GM19372 (cell line): ENCODE measurements around the gene SLC1A2.

Source experiments
- ATAC-seq: cut with Tn5 transposase; IDR thresholded peaks from one replicate; pipeline ENCODE4 v1.9.1; 2021; ENCODE audit warnings: mild to moderate bottlenecking, low read depth, moderate library complexity; ENCODE audit not compliant: unreplicated experiment

The SLC1A2 gene

DNA sequence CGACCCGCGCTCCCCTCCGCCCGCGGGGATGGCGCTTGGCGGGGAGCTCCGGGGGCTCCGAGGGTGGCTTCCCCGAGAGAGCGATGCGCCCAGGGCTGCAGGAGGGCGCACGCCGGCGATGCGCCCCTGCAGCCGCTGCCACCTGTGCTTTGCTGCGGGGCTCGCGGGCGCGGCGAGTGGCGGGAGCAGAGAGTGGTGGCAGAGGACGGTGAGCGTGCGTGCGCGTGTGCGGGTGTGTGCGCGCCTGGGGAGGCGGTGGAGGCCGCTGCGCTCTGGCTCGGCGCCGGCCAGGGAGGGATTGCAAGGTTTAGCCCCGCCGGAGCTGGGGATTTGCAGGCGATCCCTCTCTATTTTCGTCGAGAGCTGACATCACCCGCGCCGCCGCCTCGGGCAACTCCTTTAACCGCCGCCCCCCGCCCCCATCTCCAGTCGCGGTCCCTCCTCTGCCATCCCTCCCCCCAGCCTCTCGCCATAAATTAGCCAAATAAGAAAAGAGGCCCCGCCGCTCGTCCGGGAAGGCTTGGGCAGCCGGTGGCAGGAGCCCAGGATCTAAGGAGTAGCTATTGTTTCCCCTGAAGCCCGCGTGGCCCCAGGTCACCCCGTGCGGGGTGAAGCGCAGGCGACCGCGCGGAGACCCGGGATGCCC lies at the start of gene SLC1A2:
SLC1A2 (minus strand) TSS at position 375 of the 646 bp plus-strand sequence. CDS start 592 bp downstream, outside the sequence.
- no peak for ATAC-seq

DNA sequence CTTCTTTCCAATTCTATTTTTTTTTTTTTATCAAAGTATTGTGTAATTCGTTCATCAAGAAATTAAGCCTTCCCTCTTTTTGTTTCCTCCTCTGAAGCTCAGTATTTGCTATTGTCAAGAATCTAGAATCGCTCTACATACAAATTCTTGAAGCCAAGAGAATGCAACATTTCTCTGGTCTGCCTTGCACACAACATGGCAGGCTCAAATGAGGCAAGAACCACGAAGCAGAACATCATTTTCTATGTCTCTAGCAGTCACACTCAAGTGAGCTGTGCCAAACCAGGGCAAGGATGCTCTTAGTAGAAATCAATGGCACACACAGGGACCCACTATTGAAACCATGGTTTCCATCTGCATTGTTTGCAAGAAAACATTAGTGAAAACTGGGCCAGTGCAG lies 46.7 kb upstream of the SLC1A2 start:
- no peak for ATAC-seq

DNA sequence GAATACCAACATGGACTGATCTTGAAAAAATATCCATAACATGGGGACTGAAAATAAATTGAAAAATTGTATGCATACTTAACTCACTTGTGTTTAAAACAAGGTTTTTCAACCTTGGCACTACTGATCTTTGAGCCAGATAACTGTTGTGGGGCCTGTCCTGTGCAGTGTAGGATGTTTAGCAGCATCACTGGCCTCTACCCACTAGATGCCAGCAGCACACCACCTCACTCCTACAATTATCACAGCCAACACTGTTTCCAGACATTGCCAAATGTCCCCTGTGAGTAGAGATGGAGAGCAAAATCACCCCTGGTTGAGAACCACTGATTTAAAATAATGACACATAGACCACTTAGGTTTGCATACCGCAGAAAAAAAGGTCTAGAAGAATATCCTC lies 45.0 kb upstream of the SLC1A2 start:
- ATAC-seq: no peak

DNA sequence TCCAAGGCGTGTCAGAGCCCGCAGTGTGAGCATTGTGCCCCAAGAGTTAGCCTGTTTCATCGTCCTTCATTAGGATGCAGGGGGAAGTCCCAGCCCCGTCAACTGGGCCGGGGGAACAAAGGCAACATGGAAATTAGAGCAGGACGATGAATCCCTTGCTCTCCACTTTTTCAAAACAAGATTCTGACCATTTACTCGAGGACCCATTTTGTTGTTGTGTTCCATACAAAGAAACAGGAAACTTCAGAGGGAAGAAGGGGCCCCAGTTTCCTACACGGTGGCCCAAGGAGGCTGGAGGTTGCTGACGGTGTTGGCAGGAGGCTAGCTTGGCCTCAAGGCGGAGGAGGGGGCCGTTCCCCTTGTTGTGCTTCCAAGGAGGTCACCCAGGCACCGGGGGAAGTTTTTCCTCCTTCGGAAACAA lies 44.0 kb upstream of the SLC1A2 start:
- ATAC-seq: no peak

DNA sequence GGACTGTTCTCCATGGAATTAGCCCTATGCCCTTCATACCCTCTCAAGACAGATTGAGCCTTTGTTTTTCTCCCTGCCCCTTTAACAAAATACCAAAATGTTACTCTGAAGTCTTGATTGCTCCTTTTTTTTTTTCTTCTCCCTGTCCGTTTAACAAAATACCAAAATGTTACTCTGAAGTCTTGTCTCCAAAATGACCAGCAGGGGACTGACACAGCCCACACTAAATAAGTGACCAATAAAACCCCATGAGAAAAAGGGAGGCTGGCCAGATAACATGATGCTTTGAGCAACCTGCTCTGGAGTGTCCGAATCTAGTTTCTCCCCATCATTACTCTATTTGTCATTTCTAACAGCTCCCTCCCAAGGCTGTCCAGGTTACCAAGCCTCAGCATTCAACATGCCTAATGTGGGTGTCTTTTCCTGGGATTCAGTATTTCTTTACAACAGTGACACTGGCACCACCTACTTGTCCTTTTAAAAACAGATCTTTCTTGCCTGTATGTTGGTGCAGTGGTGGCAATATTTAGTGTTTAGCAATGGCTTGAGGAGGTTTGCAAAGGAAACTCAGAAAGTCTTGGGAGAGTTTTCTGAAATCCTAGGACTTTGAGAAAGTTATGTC lies 42.7 kb upstream of the SLC1A2 start:
- no peak for ATAC-seq

DNA sequence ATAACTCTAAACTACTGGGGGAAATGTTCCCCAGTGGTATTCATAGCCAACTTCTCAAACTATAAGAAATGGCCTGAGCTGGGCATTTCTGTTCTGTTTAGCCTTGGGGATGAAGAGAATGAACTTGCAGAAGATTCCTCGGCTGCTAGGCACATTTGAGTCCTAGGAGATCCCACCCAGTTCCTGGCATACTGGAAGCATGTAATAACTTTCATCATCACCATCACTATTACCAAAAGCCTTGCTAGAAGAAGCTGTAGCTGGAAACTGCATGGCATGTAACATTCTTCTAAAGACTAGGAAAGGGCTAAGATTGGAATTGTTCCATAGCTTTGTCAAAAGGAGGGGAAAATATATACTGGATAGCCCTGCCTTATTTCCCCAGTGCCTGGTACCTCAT lies 40.1 kb upstream of the SLC1A2 start:
- ATAC-seq: no peak

DNA sequence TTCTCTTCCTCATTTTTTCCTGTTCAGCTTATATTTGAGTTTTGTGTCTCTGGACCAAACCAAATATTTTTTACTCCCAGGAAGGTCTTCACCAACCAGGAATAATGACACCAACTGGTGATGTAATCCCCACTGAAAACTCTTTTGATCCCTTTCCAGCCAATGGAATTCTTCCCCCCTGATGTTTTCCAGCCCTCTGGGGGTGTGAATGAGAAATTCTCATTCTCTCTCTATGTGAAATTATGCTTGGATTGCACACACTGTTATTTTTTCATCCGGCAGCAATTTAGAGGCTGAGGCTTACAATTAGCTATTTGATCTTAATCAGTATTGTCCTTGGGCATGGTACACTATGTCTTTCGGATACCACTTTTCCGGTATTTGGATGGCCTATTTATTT lies 39.5 kb upstream of the SLC1A2 start:
- no peak for ATAC-seq

DNA sequence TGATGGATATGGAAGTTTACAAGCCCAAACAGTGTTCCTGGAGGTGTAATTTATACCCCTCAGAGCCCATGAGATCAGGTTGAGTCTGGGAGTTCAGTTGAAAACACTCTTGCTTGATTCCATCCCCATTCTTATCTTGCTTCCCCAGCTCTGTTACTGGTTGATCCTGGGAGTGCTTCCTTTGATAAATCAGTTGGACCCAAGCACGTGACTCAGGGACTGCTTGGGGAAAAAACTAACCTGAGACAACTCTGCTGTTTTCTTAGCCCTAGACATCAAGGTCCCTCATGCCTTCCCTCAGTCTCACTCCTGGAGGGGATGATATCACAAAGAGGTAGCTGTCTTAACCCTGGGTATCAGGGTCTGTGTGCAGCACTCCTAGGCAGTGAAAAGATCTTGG lies 35.0 kb upstream of the SLC1A2 start:
- ATAC-seq: no peak

DNA sequence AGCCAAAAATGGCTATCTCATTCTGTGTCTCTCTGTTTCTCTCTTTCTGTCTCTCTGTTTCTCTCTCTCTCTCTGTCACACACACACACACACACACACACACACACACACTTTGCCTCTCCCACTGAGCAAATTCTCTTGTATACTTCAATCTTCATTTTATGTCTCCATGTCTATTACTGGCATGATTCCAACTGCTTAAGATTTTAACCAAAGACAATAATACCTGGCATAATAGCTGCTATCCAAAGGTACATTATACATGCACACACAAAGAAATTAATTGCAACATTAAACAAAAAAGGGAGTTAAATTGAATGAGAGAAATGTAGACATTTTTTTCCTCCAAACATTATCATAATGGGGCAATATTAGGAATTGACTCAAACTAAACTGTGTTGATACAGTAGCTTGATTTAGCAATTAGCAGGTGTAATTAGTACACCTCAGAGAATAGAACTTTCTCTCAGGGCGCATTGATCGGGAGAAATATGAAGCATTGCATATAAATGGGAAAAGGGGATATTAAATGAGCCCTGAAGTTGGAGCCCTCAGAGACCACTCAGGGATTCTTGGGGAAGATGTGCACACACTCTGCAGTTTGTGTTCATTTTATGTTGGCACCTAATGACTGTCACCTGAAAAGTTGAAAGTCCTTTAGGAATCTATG lies 17.4 kb upstream of the SLC1A2 start:
- no peak for ATAC-seq

DNA sequence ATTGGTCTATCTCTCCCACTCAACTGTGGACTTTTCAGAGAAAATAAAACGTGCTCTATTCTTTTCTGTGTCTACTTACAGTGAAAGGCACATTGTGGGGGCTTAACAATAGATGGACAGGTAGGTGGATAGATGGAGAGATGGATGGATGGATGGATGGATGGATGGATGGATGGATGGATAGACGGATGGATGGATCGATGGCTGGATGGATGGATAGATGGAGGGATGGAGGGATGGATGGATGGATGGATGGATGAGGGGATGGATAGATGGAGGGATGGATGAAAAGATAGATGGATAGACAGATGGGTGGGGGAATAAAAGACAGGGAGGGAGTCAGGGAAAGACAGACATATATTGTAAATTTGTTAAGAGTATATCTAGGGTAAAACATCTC lies 14.2 kb upstream of the SLC1A2 start:
- no peak for ATAC-seq

DNA sequence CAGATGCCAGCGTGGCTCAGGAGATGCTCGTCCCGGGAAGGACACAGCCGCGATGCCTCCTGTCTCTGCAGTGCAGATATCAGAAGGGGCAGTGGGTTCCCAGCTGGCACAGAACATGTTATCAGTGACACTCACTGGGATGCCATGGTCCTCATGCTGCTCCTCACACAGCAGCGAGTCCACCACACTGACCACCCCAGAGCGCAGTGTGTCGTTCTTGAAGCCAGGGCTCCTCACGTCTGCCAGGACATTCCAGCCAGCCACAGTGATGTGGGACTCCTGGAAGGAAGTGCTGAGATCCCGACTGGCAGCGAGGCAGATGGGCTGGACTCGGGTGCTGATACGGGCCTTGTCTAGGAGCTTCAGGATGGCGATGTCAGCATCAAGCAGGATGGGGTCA lies 13.1 kb upstream of the SLC1A2 start:
- ATAC-seq: no peak

DNA sequence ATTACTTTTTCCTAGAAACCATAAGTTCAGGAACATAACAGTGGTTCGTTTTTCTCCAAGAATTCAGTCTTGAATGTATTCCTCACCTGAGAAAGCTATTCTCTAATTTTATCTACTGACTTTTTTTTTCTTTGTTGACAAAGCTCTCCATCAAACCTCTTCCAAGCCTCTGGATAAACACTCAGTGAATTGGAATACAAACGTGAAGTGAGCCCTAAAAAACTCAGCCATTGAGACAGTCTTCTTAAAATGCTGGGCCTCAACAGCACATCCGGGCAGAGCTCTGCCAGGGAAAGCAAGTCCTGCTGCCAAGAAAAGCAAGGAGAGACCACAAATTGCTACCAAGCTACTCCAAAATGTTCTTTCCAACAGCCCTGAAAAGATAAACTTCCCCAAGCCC lies 7.7 kb upstream of the SLC1A2 start:
- no peak for ATAC-seq

DNA sequence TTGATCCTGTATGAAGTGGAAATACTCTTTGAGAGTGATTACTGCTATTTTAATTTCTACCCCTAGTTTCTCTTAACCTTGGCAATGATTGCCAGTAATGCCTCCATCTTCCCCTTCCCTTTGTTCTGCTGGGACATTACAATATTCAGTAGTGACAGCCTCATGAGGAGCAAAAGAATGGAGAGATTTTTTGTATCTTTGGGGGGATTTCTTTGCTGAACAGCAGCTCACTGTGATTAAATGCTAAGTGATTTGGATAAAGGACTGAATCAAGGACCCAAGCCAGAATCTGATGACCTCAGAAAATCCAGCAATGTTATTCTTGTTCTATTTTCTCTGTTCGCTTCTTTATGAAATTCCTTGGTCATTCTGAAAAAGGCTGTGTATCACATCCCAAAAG lies 7.0 kb upstream of the SLC1A2 start:
- ATAC-seq: no peak

DNA sequence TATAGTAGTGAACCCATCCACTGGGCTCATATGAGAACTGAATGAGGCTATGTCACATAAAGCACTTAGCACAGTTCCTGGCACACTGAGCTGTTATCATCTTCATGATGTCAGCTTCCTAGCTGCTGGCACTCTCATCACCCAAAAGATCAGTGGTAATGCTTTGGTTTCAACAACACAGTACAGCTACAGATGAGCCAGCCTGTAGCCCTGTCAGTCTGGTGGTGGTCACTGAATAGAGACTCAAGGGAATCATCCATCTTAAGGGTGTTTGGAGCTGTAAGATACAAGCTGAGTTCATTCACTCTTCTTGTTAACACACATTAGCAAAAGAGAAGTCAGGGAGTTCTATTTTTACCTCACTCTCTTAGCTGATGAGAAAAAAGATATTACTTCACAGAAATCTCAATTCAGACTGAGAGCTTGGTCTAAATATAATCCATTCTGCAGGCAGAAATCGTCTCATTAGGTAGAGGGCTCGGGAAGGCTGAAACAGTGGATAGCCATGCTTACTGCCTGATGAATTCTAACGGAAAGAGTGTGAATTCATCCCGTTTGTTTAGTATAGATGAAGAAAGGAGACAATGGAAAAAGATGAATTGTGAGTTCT lies 6.3 kb upstream of the SLC1A2 start:
- no peak for ATAC-seq

DNA sequence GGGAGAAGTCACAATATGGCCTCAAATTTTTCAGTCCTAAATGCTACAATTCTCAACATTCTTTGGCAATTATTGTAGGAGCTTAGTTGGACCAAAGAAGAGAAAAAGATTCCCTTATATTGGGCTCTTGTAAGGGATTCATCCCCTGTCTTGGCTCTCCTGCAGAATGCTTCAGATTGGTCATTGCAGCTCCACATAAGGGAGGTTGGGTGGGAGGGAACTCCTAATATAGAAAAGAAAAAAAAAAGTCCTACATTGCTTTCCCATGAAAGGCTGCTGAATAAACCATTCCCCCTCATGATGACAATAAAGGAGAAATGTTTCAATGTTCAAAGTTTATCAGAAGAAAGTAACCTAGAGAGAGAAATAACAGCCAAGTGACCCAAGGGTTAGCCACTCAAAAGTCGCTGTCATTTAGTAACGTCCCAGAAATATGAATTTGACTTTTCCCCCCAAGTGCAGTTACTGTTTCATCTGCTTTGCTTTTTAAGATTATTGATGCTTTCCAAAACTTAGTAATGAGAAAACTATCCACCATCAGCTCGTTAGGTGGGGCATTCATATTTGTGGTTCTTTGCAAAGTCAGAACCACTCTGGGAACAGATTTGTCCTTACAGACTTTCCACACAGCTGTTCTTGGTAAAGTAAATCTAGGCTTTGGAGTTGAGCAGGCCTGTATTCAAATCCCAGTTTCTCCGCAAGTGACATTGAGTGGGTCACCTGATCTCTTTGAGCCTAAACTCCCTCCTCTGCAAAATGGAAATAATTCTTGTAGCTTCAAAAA lies 5.0 kb upstream of the SLC1A2 start:
- ATAC-seq: no peak

DNA sequence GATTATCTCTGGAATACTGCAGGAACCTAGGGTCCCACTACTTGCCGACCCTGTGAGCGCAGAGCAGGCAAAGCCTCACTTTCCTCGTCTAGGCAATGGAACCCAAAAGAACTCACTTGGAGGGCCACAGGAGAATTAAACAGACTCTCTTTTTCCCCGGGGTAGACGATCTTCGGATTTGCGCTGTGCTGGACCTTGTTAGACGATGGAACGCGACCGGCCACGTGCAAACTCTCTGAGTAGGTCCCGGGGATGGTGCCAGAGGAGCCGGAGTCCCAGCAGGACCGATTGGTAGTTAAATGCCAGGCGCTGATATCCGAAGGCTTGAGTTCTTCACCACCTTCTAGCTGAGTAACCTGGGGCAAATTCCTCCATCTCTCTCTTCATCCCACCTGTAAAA lies 1.0 kb upstream of the SLC1A2 start:
- ATAC-seq: no peak

DNA sequence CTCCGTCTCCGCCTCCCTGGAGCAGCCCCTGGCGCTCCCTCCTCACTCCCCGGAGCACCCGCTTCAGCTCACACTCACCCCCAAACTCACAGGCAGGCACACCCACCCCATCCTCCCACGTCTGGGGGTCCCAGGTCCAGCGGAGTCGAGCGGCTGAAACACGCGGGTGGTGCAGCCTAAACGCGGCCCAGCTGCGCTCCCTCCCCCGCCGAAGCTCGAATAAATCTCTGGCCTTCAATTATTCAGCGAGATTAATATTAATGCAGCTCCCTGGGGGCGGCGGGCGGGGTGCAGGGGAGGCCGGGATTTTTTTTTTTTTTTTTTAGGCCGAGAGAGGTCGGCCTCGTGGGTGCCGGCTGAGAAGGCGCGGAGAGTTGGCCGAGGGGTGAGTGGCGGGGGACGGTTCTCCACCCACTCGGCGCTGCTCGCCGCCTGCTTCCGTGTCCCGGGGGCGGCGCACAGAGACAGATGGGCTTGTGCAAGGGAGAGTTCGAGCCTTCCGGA lies 524 bp upstream of the SLC1A2 start:
- no peak for ATAC-seq

DNA sequence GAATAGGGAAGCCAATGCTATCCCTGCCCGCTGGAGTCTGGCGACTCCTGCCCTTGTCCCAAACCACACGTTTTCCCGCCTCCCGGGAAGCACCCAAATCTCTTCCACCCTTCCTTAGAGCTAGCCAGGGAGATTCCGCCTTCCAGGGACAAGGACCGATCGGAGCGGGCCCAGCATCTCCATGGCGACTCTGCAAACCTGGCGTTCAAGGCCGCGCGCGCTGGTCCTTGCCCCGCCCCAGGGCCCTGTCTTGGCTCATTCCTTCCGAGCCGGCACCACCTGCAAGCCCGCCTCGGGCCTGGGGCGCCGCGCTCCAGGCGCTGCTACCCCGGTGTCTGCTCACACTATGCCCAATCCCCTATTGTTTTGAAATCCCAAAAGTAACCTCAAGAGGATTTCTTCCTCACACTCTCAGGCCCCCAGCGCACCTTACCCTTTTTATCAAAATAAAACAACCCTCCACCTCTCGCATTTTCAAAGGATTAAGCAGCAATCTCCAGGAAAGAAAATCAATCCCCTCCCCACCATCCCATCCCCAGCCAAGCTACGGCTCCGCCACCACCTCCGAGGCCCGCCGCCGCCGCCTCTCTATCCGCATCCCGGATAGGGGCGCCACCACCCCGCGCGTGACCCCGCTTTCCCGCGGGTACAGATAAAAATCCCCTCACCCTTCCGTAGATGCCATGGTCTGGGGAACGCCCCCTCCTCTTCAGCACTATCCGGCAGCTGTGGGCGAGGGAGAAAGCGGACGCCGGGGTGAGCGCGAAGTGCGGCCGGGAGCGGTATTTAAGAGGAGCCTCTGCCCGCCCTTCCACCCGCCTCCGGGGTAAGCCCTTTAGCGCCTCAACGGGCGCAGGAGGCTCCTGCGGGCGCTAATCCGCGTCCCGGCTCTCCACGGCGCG lies 825 bp downstream of the SLC1A2 start:
- ATAC-seq: no peak

DNA sequence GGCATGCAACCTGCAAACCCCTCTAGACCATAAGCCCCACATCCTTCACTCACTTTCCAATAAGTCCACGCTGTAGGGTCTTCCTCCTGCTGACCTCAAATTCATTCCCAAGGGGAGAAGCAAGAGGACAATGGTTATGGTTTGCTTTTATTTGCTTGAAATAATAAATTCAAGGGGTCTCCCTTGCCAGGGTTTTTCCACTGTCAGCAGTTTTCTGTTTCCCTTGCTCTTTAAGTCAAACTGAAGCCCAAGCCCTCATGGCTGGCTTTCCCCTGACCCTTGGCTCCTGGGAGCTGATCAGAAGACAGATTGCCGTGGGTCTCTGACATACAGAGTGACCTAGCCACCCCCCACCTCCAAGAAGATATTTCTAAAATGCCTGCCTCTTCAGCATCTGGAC lies 3.9 kb downstream of the SLC1A2 start:
- no peak for ATAC-seq

DNA sequence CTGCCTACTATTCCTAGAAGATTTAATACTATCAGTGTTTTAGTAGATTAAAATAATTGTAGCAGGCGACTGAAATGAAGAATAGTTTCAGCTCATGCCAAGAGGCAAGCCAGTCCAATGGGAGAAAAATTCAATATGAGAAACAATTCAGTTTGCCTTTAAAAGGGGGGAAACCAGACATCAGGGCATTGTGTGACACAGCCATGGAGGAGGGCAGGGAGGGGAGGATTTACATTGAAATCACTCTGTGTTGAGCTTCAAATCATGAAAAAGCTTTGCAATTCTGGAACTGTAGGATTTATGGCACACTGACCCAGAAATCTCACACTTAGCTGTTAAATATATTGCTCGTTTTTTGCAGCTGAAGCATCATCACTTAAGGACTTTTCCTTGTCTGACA lies 4.6 kb downstream of the SLC1A2 start:
- no peak for ATAC-seq
